HepG2 (cell line): ENCODE data around the gene AGT. TPM values are rescaled to one million over a fixed set of nuclear protein-coding genes. Genes with fewer than 3 reads are reported as not detected.

ENCODE experiments used
- CBFB ChIP-seq: sonication (generic); formaldehyde crosslinking; IDR thresholded peaks from 2 replicates; pipeline ENCODE4 v1.4.0; 2020; ENCODE audit warnings: missing genetic modification reagents
- HNF1A ChIP-seq, 2 experiments: sonication (generic) in 1 of 2; formaldehyde crosslinking in 1 of 2; IDR thresholded peaks; 2 replicates each; pipeline versions ENCODE4 v1.4.0 to v1.6.1; 2016 to 2020; ENCODE audit warnings: borderline replicate concordance in 1 of 2, low read depth in 1 of 2, mild to moderate bottlenecking in 1 of 2, missing genetic modification reagents in 1 of 2
- TARDBP ChIP-seq: sonication (generic); formaldehyde crosslinking; IDR thresholded peaks from 2 replicates; pipeline ENCODE4 v1.8.0; 2022; ENCODE audit warnings: mild to moderate bottlenecking, missing genetic modification reagents
- TRIM22 ChIP-seq: fragments of 450-650 bp; IDR thresholded peaks from 2 replicates; pipeline ENCODE4 v1.6.1; 2017
- UBTF ChIP-seq: sonication (generic); formaldehyde crosslinking; IDR thresholded peaks from 2 replicates; pipeline ENCODE4 v1.4.0; 2020; ENCODE audit warnings: mild to moderate bottlenecking, missing genetic modification reagents
- ZBTB49 ChIP-seq: sonication (generic); formaldehyde crosslinking; IDR thresholded peaks from 2 replicates; pipeline ENCODE4 v1.4.0; 2020; ENCODE audit warnings: missing genetic modification reagents, borderline replicate concordance
- ZMYM3 ChIP-seq: sonication (generic); formaldehyde crosslinking; IDR thresholded peaks from 2 replicates; pipeline ENCODE4 v1.5.1; 2020; ENCODE audit warnings: mild to moderate bottlenecking, missing genetic modification reagents
- ZNF550 ChIP-seq: sonication (generic); formaldehyde crosslinking; IDR thresholded peaks from 2 replicates; pipeline ENCODE4 v1.4.0; 2020; ENCODE audit warnings: mild to moderate bottlenecking, missing genetic modification reagents, borderline replicate concordance
- ZNF609 ChIP-seq: sonication (generic); formaldehyde crosslinking; IDR thresholded peaks from 2 replicates; pipeline ENCODE4 v1.4.0; 2020; ENCODE audit warnings: mild to moderate bottlenecking, missing genetic modification reagents, borderline replicate concordance
- polyA plus RNA-seq, 8 experiments: library from polyadenylated mRNA; depleted of rRNA in 3 of 8; stranded (reverse) in 7 of 8; unstranded in 1 of 8; fragments of >200 nt; fragmentation: Illumina TruSeq in 4 of 8; extraction: Trizol in 4 of 8; gene quantifications; 2 replicates each; pipeline versions ENCODE4 v1.2.1 to v1.2.3, GENCODE V29; 2011 to 2016; ENCODE audit warnings: low read depth in 4 of 8, missing spikeins in 1 of 8, mixed read lengths in 1 of 8; ENCODE audit not compliant: insufficient read depth in 1 of 8
- total RNA-seq, 5 experiments: library from RNA; depleted of rRNA; stranded (reverse); fragments of >200 nt; fragmentation: Illumina TruSeq; extraction: Trizol; gene quantifications; 2 replicates each; pipeline ENCODE4 v1.2.3, GENCODE V29; 2016; ENCODE audit warnings: low read depth in 1 of 5

AGT gene
- total and polyA plus RNA-seq, 2 of the 13 experiments (the other 11 are each of a cell fraction or from before 2014, with no cell fraction given) = 892 to 2,071 TPM

GRCh38 chr1:230760360-230760827, 46.5 kb upstream of the AGT start (continued):
- TF ChIP-seq TRIM22 = no peak
- TF ChIP-seq UBTF (CRISPR knock-in tag) = peak; percentile 49; the same call in 1 of the 2 replicates
- 0 out of 2 replicates have a peak, but pooled peaks have one; percentile 33 for TF ChIP-seq ZMYM3
- TF ChIP-seq ZNF609 = no peak; the same call in 1 of the 2 replicates
- 0 out of 2 replicates have a peak, but pooled peaks have one; percentile 27 for TF ChIP-seq ZNF550 (CRISPR knock-in tag)
- TF ChIP-seq TARDBP (CRISPR knock-in tag) = peak; percentile 62; the same call in 1 of the 2 replicates
- TF ChIP-seq ZBTB49 (CRISPR knock-in tag) = no peak
- TF ChIP-seq CBFB (CRISPR knock-in tag) = no peak
- no peak for TF ChIP-seq HNF1A (IDR thresholded peaks at IDR 0.05; ENCODE audit: low read depth)
- TF ChIP-seq HNF1A (CRISPR knock-in tag; IDR thresholded peaks at IDR 0.05; ENCODE audit: borderline replicate concordance) = 0 out of 2 replicates have a peak, but pooled peaks have one; percentile 34
